Measurements from ENCODE around the gene ACSL6. TPM values are rescaled to one million over a fixed set of nuclear protein-coding genes. Genes with fewer than 3 reads are reported as not detected.

Gene ACSL6
- total RNA-seq, 1 donor from 2014 or later, result 0.20 TPM

DNA sequence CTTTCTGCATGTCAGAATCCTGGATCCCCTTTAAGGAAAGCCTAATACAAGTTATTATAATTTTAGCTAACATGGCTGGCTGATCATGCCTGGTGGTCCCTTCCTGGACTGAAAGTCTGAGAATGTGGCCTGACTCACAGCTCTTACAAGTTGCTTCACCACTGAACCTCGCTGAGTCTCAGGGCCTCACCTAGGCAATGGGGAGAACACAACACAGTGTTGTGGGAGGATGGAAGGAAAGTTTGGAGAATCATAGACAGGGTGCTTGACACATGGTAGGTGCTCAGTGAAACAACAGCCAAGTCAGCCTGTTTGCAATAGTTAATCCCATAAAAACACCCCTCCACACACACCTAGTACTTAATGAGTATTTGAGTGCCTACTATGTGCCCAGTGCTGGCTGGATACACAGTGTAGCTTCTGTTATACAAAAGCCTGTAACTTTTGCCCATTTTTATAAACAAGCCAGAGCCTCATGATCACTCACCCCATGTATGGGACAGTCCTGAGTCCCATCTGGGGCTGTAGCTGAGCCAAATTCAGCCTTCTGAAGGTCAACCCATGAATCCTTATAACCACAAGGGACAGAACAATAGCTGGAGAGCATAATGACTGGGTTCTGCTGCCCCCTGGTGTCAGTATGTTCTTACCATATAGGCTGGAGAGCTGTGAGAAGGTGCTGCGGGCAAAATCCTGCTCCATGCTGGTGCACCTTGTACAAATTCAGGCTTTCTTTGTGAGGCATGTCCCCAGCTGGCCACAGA, 3.9 kb downstream of the ACSL6 start:
- Mint-ChIP-seq H3K27ac (no peak overlapping the region), H3K36me3 (ENCODE audit: low read depth) (no peaks in the 10 kb centered on the region), H3K27me3 (peaks cover 35% of the 10 kb centered on the region), H3K9me3 (no peaks in the 10 kb centered on the region), H3K4me1 (peaks cover 10% of the 10 kb centered on the region), H3K4me3 (no peak overlapping the region)
- ChIA-PET CTCF (interaction anchor here (0.6 to 6.4 kb wide), 22 partner anchors 11 to 592 kb away, joined by 3 to 279 read pairs (median 4); no protein-coding TSS in a partner anchor), POLR2A (interaction anchor here (0.6 to 1.4 kb wide), 3 partner anchors 211 to 418 kb away, joined by 3 to 5 read pairs (median 4); partner anchors contain the start of gene FNIP1)
- TF ChIP-seq, protein P1, sequence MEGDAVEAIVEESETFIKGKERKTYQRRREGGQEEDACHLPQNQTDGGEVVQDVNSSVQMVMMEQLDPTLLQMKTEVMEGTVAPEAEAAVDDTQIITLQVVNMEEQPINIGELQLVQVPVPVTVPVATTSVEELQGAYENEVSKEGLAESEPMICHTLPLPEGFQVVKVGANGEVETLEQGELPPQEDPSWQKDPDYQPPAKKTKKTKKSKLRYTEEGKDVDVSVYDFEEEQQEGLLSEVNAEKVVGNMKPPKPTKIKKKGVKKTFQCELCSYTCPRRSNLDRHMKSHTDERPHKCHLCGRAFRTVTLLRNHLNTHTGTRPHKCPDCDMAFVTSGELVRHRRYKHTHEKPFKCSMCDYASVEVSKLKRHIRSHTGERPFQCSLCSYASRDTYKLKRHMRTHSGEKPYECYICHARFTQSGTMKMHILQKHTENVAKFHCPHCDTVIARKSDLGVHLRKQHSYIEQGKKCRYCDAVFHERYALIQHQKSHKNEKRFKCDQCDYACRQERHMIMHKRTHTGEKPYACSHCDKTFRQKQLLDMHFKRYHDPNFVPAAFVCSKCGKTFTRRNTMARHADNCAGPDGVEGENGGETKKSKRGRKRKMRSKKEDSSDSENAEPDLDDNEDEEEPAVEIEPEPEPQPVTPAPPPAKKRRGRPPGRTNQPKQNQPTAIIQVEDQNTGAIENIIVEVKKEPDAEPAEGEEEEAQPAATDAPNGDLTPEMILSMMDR (IDR thresholded peaks at IDR 0.05), result peak; percentile 73
- ATAC-seq (ENCODE audit: low read depth), result peak; percentile 64
- intact Hi-C loops (cut with micrococcal nuclease), result loop anchor here (1.0 to 10.0 kb wide), 4 partner anchors 196 to 1133 kb away; no protein-coding TSS in a partner anchor
- peak; percentile 46 for DNase-seq

- no peak for ATAC-seq (ENCODE audit: low read depth)
These were observed 4.9 kb downstream of the ACSL6 start for GRCh38 chr5:132006331-132007120.

GRCh38 chr5:132005591-132005990, 5.9 kb downstream of the ACSL6 start:
- DNase-seq (no peak), ATAC-seq (ENCODE audit: low read depth) (no peak)
- H3K4me3 Mint-ChIP-seq, result no peak overlapping the region
- peaks cover 34% of the 10 kb centered on the region for H3K27me3 Mint-ChIP-seq
- CTCF ChIA-PET, result interaction anchor here (1.2 to 6.4 kb wide), 5 partner anchors 9 to 415 kb away, joined by 3 to 279 read pairs (median 5); no protein-coding TSS in a partner anchor
- no peaks in the 10 kb centered on the region for H3K36me3 Mint-ChIP-seq (ENCODE audit: low read depth)
- POLR2A ChIA-PET, result no interaction called here
- H3K27ac Mint-ChIP-seq, result no peak overlapping the region
- TF ChIP-seq, protein P1 (IDR thresholded peaks at IDR 0.05), result no peak
- intact Hi-C loops (cut with micrococcal nuclease), result loop anchor here (5.0 to 10.0 kb wide), 2 partner anchors 333 to 1131 kb away; no protein-coding TSS in a partner anchor
- no peaks in the 10 kb centered on the region for H3K9me3 Mint-ChIP-seq
- peaks cover 2% of the 10 kb centered on the region for H3K4me1 Mint-ChIP-seq

More at GRCh38 chr5:132006331-132007120, 4.9 kb downstream of the ACSL6 start:
- Mint-ChIP-seq H3K36me3 (ENCODE audit: low read depth) (no peaks in the 10 kb centered on the region), H3K27me3 (peaks cover 32% of the 10 kb centered on the region), H3K27ac (no peak overlapping the region), H3K9me3 (no peaks in the 10 kb centered on the region), H3K4me1 (peaks cover 7% of the 10 kb centered on the region), H3K4me3 (no peak overlapping the region)
- no peak for DNase-seq
- ChIA-PET POLR2A (interaction anchor here (1.4 kb wide), 1 partner anchor 210 kb away, joined by 4 read pairs; the partner anchor contains the start of gene FNIP1), CTCF (interaction anchor here (1.2 to 6.4 kb wide), 10 partner anchors 10 to 423 kb away, joined by 3 to 279 read pairs (median 6); no protein-coding TSS in a partner anchor)
- TF ChIP-seq, protein P1 (IDR thresholded peaks at IDR 0.05), result no peak
- intact Hi-C loops (cut with micrococcal nuclease), result loop anchor here (1.0 to 10.0 kb wide), 3 partner anchors 195 to 1132 kb away; no protein-coding TSS in a partner anchor

DNA sequence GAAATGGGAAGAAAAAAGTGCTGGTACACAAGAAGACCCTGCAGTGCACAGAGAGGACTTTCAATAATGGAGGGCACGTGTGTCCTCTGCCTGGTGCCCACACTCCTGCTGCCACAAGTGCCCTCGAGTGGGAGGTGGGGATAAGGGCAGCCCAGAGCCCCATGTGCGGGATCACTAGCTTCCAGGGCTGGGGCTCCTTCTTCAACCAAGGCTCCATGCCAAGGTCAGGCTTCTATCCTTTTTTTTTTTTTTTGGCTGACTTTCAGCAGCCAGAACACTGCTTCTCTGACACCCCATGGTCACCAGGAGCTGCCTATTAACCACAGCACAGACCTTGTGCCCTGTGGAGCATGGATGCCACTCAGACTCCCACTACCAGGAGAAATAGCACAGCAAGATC, 7.5 kb downstream of the ACSL6 start:
- Mint-ChIP-seq H3K9me3 (no peaks in the 10 kb centered on the region), H3K36me3 (ENCODE audit: low read depth) (no peaks in the 10 kb centered on the region), H3K4me3 (no peak overlapping the region), H3K27me3 (peaks cover 20% of the 10 kb centered on the region), H3K4me1 (peaks cover 2% of the 10 kb centered on the region), H3K27ac (no peak overlapping the region)
- intact Hi-C loops (cut with micrococcal nuclease), result loop anchor here (10.0 kb wide), 1 partner anchor 1129 kb away; no protein-coding TSS in a partner anchor
- TF ChIP-seq, protein P1 (IDR thresholded peaks at IDR 0.05), result no peak
- ATAC-seq (ENCODE audit: low read depth) (no peak), DNase-seq (no peak)
- POLR2A ChIA-PET, result no interaction called here
- CTCF ChIA-PET, result interaction anchor here (1.9 to 6.4 kb wide), 2 partner anchors 413 to 414 kb away, joined by 13 to 279 read pairs; no protein-coding TSS in a partner anchor
